GM21360 (cell line): ENCODE results near the gene GOLGA3.
"Not testable (repeated sequence)": the region's sequence is repeated elsewhere in the genome, so short reads cannot be mapped to it uniquely, and the experiment has no call there.

ENCODE experiments used
- ATAC-seq: cut with Tn5 transposase; IDR thresholded peaks from one replicate; pipeline ENCODE4 v1.9.1; 2021; ENCODE audit warnings: mild to moderate bottlenecking, moderate library complexity; ENCODE audit not compliant: unreplicated experiment

Gene GOLGA3, protein sequence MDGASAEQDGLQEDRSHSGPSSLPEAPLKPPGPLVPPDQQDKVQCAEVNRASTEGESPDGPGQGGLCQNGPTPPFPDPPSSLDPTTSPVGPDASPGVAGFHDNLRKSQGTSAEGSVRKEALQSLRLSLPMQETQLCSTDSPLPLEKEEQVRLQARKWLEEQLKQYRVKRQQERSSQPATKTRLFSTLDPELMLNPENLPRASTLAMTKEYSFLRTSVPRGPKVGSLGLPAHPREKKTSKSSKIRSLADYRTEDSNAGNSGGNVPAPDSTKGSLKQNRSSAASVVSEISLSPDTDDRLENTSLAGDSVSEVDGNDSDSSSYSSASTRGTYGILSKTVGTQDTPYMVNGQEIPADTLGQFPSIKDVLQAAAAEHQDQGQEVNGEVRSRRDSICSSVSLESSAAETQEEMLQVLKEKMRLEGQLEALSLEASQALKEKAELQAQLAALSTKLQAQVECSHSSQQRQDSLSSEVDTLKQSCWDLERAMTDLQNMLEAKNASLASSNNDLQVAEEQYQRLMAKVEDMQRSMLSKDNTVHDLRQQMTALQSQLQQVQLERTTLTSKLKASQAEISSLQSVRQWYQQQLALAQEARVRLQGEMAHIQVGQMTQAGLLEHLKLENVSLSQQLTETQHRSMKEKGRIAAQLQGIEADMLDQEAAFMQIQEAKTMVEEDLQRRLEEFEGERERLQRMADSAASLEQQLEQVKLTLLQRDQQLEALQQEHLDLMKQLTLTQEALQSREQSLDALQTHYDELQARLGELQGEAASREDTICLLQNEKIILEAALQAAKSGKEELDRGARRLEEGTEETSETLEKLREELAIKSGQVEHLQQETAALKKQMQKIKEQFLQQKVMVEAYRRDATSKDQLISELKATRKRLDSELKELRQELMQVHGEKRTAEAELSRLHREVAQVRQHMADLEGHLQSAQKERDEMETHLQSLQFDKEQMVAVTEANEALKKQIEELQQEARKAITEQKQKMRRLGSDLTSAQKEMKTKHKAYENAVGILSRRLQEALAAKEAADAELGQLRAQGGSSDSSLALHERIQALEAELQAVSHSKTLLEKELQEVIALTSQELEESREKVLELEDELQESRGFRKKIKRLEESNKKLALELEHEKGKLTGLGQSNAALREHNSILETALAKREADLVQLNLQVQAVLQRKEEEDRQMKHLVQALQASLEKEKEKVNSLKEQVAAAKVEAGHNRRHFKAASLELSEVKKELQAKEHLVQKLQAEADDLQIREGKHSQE (N-terminal part only)

GRCh38 chr12:132828706-132829534 lies at the start of gene GOLGA3:
Gene GOLGA3, minus strand, starts transcription at chr12:132828869. Its CDS starts 6,741 bp downstream, at chr12:132822128.
- peak; percentile 82 for ATAC-seq

- not testable (repeated sequence) for ATAC-seq
Observed at GRCh38 chr12:132874620-132875019, 46.0 kb upstream of the GOLGA3 start.

- ATAC-seq = no peak
Observed at GRCh38 chr12:132874175-132874574, 45.5 kb upstream of the GOLGA3 start.

- ATAC-seq = no peak
Observed at GRCh38 chr12:132873724-132874123, 45.1 kb upstream of the GOLGA3 start.

GRCh38 chr12:132872975-132873421 lies 44.3 kb upstream of the GOLGA3 start:
- no peak for ATAC-seq

GRCh38 chr12:132872073-132872855 lies 43.6 kb upstream of the GOLGA3 start:
- ATAC-seq = no peak

GRCh38 chr12:132869551-132869950 lies 40.9 kb upstream of the GOLGA3 start:
- ATAC-seq = no peak

GRCh38 chr12:132866251-132866828 lies 37.7 kb upstream of the GOLGA3 start:
- ATAC-seq = no peak

DNA sequence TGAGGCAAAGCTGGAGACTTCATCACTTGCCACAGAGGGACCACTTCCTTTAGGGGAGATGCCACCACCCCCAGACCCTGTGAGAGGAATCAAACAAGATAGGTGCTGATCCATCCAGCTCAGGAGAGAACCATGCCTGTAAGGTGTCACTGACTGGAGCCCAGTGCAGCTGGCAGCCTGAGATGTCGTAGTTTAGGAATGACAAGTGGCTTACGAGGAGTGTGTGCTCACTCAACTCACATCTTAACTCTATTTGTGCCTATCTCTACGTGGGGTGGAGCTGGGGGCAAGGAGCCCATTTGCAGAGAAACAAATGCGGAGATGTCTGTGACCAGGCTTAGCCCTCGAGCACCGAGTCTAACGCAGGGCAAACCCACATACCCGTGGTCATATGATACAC lies 32.9 kb upstream of the GOLGA3 start:
- no peak for ATAC-seq

DNA sequence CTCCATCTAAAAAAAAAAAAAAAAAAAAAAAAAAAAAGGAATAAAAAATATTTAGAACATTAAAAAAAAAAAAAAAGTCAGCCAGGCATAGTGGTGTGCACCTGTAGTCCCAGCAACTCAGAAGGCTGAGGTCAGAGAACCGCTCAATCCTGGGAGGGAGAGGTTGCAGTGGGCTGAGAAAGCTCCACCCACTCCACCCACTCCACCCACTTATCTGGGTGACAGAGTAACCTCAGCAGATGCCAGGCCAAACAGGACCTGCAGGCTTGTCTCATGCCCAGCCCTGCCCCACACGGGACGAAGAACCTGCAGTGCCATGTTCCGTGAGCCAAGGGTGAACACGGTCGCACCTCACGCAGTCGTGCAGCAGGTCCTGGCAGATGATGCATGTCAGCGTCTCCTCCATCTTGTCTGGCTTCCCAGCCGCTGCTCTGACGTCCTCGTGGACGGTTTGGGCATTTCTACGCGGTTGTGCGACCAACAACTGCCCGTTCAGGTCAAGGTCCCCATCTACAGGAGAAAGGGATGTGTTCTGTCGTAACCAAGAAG lies 30.1 kb upstream of the GOLGA3 start:
- no peak for ATAC-seq

GRCh38 chr12:132857019-132857418 lies 28.4 kb upstream of the GOLGA3 start:
- ATAC-seq = not testable (repeated sequence)

- no peak for ATAC-seq
Observed at GRCh38 chr12:132856581-132856980, 27.9 kb upstream of the GOLGA3 start.

DNA sequence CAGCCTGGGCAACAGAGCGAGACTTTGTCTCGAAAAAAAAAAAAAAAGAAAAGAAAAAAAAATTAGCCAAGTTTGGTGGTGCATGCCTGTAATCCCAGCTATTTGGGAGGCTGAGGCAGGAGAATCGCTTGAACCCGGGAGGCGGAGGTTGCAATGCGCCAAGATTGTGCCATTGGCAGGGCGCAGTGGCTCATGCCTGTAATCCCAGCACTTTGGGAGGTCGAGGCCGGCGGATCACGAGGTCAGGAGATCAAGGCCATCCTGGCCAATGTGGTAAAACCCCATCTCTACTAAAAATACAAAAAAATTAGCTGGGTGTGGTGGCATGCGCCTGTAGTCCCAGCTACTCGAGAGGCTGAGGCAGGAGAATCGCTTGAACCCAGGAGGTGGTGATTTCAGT lies 26.5 kb upstream of the GOLGA3 start:
- ATAC-seq = not testable (repeated sequence)

- ATAC-seq = no peak
Observed at GRCh38 chr12:132853285-132854092, 24.8 kb upstream of the GOLGA3 start.

DNA sequence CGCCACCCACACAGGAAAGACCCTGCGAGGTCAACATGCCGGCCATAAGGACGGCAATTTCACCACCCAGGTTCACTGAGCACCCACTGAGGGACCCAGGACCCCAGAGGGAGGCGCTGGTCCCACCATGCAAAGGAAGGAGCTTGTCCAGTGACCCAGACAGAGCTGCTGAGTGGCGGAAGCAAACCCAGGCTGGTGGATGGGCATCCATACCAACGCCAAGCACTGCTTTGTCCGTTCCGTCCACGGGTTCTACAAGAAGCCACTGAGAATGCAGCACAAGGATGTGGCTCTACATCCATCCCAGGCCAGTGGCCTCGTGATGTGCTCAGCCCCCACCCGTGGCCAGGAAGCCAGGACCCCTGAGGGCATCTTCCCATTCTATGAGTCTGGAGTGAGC lies 23.8 kb upstream of the GOLGA3 start:
- no peak for ATAC-seq

- no peak for ATAC-seq
Observed at GRCh38 chr12:132851465-132851864, 22.8 kb upstream of the GOLGA3 start.

GRCh38 chr12:132850291-132850690 lies 21.6 kb upstream of the GOLGA3 start:
- no peak for ATAC-seq

- no peak for ATAC-seq
Observed at GRCh38 chr12:132848521-132848920, 19.9 kb upstream of the GOLGA3 start.
